ENCODE measurements around the gene NDP. TPM values are rescaled to one million over a fixed set of nuclear protein-coding genes. Genes with fewer than 3 reads are reported as not detected.

NDP gene, protein sequence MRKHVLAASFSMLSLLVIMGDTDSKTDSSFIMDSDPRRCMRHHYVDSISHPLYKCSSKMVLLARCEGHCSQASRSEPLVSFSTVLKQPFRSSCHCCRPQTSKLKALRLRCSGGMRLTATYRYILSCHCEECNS
- total RNA-seq: not detected in 2 replicates

- intact Hi-C loops (cut with micrococcal nuclease): no loop called here
Observed at GRCh38 chrX:43973249-43974099, at the start of gene NDP. TSS of gene NDP (minus strand) at chrX:43973390. CDS start at chrX:43958645, 14,745 bp downstream.

DNA sequence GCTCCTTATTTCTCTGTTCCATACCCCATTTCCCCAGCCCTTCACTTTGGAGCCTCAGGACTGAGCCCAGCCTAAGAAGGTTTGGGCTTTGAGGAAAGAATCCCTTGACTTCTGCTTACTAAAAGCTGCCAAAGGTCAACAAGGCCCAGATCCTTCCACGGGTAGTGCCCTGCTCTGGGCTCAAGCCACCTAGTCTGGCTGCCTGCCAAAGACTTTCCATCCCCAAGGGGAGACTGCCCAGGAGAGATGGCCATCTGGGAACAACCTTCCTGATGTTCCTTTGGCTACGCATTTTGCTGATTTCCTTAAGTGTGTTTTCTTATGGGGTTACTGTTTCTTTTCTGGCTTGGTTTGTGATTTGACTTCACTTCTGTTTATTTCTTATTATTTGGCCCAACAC, 49.8 kb upstream of the NDP start:
- intact Hi-C loops (cut with micrococcal nuclease): no loop called here

DNA sequence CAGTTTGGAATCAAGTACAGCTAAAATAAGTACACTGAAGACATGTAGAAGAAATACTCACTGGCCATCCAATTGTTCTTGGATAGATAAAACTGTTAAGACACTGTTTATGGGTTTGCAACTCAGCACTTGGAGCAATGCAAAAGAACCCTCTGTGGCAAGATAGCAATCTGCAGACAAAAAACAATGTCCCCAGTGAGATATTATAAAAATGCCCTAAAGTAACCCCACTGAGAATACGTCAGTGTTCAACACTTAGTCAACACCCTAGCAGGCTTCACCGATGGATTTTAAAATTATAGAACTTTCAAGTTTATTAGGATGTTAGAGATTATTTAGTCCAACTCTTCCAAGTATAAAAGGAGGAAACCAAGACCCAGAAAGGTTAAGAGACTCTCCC, 47.5 kb upstream of the NDP start:
- intact Hi-C loops (cut with micrococcal nuclease): no loop called here

DNA sequence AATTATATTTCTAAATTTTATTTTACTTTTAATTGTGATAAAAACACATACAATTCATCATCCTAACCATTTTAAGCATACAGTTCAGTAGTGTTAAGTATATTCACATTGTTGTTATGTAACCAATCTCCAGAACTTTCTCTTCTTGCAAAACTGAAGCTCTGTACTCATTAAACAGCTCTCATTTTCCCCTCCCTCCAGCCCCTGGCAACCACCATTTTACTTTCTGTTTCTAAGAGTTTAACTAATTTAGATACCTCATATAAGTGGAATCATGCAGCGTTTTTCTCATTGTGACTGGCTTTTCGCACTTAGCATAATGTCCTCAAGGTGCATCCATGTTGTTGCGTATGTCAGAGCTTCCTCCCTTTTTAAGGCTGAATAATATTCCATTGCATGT, 46.7 kb upstream of the NDP start:
- intact Hi-C loops (cut with micrococcal nuclease): no loop called here

GRCh38 chrX:44017676-44018075, 44.5 kb upstream of the NDP start:
- intact Hi-C loops (cut with micrococcal nuclease): no loop called here

DNA sequence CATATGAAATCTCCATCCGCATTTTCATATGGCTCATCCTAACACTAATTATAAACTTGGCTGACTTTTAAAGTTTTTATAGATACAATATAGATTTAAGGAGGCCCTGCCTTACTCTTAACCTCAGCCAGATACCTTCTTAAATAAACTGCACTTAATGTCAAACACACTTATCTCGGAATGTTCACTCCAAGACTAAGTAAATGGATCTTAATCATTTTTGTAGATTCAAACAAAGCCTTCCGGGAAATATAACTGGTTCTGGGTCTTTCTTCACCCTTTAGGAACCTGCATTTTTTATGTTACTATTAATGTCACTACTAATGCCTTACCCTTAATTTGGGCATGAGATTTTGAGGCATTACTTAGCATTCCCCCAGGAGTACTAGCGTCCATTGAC, 43.7 kb upstream of the NDP start:
- intact Hi-C loops (cut with micrococcal nuclease): no loop called here

DNA sequence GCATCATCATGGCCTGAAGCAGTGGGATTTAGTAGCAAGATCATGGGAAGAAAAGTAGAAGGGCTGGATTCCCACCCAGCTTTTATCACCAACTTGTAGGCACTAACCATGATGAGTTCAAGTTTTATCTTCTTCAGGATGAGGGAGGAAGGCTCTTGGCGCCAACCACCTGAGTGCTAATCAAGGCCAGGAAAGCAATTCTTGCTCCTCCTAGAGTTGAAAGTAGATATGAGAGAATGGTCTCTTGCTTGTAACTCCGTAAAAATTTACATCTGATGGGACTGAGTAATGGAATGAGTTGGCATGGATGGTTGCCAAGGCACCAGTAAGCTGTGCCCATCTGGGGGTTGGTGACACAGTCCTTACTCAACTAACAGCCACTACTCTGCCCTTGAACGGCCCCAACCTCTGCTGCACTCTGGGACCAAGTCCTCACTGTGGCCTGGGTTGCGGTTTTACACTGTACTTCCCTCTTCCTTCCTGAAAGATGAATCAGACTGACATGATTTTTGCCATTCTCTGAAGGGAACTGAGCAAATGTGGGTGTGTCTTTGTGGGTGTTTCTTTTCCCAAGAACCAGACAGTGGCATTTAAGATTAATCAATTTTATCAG, 39.4 kb upstream of the NDP start:
- intact Hi-C loops (cut with micrococcal nuclease): no loop called here

GRCh38 chrX:44011506-44011905, 38.3 kb upstream of the NDP start:
- intact Hi-C loops (cut with micrococcal nuclease): no loop called here

GRCh38 chrX:44010626-44011025, 37.4 kb upstream of the NDP start:
- intact Hi-C loops (cut with micrococcal nuclease): no loop called here

DNA sequence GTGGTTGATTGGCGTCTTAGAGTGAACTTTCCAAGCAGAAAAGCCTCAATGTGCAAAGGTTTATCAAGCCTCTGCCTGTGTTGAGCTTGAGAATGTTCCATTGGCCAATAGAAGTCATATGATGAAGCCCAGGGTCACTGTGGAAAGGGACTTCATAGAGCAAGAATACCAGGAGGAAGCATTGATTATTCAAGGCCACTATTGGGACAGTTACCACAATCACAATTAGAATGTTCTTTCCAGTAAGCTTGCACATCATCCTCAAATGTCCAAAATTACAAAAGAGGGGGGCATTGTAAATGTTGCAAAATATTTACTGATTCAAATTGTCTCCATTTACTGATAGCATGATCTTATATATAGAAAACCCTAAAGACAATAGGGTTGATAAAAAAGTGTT, 32.9 kb upstream of the NDP start:
- intact Hi-C loops (cut with micrococcal nuclease): no loop called here

- intact Hi-C loops (cut with micrococcal nuclease): no loop called here
Observed at GRCh38 chrX:44003975-44004374, 30.8 kb upstream of the NDP start.

- intact Hi-C loops (cut with micrococcal nuclease): no loop called here
Observed at GRCh38 chrX:44002567-44002966, 29.4 kb upstream of the NDP start.

GRCh38 chrX:43998374-43998773, 25.2 kb upstream of the NDP start:
- intact Hi-C loops (cut with micrococcal nuclease): no loop called here

DNA sequence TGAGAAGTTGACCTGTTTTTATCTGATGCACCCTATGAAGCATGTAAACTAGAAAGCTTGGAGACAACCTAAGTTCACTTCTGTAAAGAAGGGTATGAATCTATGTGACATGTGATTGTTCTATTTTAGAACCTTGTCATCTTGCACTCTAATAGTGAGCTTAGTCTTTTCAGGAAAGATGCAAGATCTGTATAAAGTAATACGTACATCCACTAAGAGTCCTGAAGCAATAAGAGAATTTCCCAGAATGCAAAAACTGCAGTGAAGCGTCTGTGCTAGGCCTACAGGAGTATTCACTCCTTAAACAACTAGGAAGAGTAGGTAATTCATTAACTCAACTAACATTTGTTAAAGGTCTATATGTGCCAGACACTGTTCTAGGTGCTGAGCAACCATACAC, 23.3 kb upstream of the NDP start:
- intact Hi-C loops (cut with micrococcal nuclease): no loop called here

GRCh38 chrX:43986083-43986482, 12.9 kb upstream of the NDP start:
- intact Hi-C loops (cut with micrococcal nuclease): no loop called here

- intact Hi-C loops (cut with micrococcal nuclease): no loop called here
Observed at GRCh38 chrX:43985511-43985910, 12.3 kb upstream of the NDP start.

- intact Hi-C loops (cut with micrococcal nuclease): no loop called here
Observed at GRCh38 chrX:43978226-43978625, 5.0 kb upstream of the NDP start.

- intact Hi-C loops (cut with micrococcal nuclease): no loop called here
Observed at GRCh38 chrX:43976205-43976604, 3.0 kb upstream of the NDP start.

DNA sequence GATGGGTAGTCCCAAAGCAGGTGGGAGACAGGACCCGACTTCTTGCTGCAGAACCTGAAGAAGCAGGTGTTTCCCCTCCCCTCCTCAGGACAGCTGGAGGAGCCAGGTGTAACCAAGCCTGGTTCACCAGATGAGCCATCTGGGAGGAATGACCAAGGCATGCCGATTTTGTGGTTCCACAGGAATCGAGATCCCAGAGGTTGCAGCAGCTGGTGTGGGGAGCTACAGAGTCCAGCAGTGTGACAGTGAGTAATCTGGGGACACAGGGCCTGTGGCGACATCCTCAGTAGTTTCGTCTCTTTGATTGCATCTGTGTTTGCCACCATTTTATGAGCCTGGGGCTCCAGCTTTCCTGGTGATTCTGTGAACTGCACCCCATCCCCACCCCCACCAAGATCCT, 2.6 kb upstream of the NDP start:
- intact Hi-C loops (cut with micrococcal nuclease): no loop called here

- intact Hi-C loops (cut with micrococcal nuclease): no loop called here
Observed at GRCh38 chrX:43974741-43975465, 1.7 kb upstream of the NDP start.

GRCh38 chrX:43974100-43974475, 898 bp upstream of the NDP start:
- intact Hi-C loops (cut with micrococcal nuclease): no loop called here
